ENCODE data around the gene NDUFA6.

Gene NDUFA6

DNA sequence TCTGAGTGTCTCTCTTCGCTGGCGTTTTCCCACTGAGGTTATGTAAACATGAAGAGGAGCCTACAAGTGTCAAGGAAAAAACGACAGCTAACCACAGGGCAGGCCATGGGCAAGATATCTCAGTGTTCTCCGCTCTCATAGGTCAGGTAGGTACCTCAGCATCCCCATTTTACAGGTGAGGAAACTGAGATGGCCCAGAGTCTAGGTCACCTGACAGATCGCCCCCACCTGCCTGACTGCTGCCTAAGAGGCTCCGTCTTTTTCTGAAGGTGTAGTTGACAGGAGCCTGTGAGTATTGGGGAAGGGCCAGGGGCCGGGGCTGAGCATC is 847 bp upstream of the NDUFA6 start:
- Histone ChIP-seq H3K79me2 (ENCODE audit: insufficient read depth, low read length) (peaks cover 25% of the 10 kb centered on the region), H2AFZ (ENCODE audit: low read length) (0 out of 2 replicates have a peak overlapping the region, but pooled peaks have one; percentile 50), H3K4me2 (ENCODE audit: low read length) (peak overlapping the region; percentile 81), H3K9me2 (ENCODE audit: low read depth, low read length) (no peaks in the 10 kb centered on the region), H3K9ac (ENCODE audit: low read length) (peak overlapping the region; percentile 76), H4K20me1 (ENCODE audit: insufficient read depth, low read length) (no peaks in the 10 kb centered on the region), H3K9me3 (ENCODE audit: low read length) (peaks cover 5% of the 10 kb centered on the region; the same call in 1 of the 2 replicates), H3F3A (ENCODE audit: insufficient read depth, low read length) (no peaks in the 10 kb centered on the region), H3K4me3 (ENCODE audit: low read depth, low read length, poor library complexity, severe bottlenecking) (peak overlapping the region; percentile 90), H3K36me3 (ENCODE audit: insufficient read depth, low read length) (peaks cover 22% of the 10 kb centered on the region), H3K27me3 (ENCODE audit: insufficient read depth, low read length) (no peaks in the 10 kb centered on the region), H3K4me1 (ENCODE audit: insufficient read depth, low read length, severe bottlenecking) (peaks cover 22% of the 10 kb centered on the region), H3K27ac (ENCODE audit: low read depth, low read length, poor library complexity, severe bottlenecking) (peak overlapping the region; percentile 35)
- TF ChIP-seq EZH2 (IDR thresholded peaks at IDR 0.05; ENCODE audit: borderline replicate concordance, low read length) (no peak), CTCF (IDR thresholded peaks at IDR 0.05; ENCODE audit: low read length) (no peak)

DNA sequence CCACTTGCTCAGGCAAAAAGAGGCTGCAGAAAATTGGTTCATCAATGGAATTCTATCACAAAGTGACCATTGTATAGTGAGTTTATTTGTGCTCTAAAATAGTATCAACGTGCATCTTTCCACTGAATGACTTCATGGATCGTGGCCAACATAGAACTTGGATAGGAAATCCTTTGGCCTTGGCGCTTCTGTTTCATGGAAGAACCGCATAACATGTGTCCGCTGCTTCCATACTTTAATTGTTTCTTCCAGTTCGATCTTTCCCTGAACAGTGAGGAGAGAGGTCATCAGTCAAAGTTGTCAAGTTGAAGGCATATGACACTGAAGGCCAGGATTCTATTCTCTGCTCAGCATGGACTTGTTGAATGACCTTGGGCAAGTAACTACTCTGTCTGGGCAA is 4.5 kb downstream of the NDUFA6 start:
- Histone ChIP-seq H3K4me3 (ENCODE audit: low read depth, low read length, poor library complexity, severe bottlenecking) (no peak overlapping the region), H4K20me1 (ENCODE audit: insufficient read depth, low read length) (no peaks in the 10 kb centered on the region), H3K79me2 (ENCODE audit: insufficient read depth, low read length) (peaks cover 26% of the 10 kb centered on the region), H3K4me1 (ENCODE audit: insufficient read depth, low read length, severe bottlenecking) (peaks cover 13% of the 10 kb centered on the region), H3K9me3 (ENCODE audit: low read length) (peaks cover 5% of the 10 kb centered on the region; the same call in 1 of the 2 replicates), H3K36me3 (ENCODE audit: insufficient read depth, low read length) (peaks cover 71% of the 10 kb centered on the region), H3K4me2 (ENCODE audit: low read length) (no peak overlapping the region), H3F3A (ENCODE audit: insufficient read depth, low read length) (no peaks in the 10 kb centered on the region), H3K27me3 (ENCODE audit: insufficient read depth, low read length) (no peaks in the 10 kb centered on the region), H2AFZ (ENCODE audit: low read length) (no peak overlapping the region), H3K9ac (ENCODE audit: low read length) (no peak overlapping the region), H3K9me2 (ENCODE audit: low read depth, low read length) (no peaks in the 10 kb centered on the region), H3K27ac (ENCODE audit: low read depth, low read length, poor library complexity, severe bottlenecking) (no peak overlapping the region)
- TF ChIP-seq CTCF (IDR thresholded peaks at IDR 0.05; ENCODE audit: low read length) (no peak), EZH2 (IDR thresholded peaks at IDR 0.05; ENCODE audit: borderline replicate concordance, low read length) (no peak)

DNA sequence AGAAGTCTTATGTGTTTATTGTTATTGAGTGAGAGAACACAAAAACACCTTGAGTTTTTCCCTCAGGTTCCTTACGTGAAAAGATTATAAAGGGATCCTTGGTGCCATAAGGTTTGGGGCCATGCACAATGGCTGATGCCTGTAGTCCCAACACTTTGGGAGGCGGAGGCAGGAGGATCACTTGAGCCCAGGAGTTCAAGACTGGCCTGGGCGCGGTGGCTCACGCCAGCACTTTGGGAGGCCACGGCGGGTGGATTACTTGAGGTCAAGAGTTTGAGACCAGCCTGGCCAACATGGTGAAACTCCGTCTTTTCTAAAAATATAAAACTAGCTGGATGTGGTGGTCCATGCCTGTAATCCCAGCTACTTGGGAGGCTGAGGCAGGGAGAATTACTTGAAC is 5.7 kb downstream of the NDUFA6 start:
- TF ChIP-seq EZH2 (IDR thresholded peaks at IDR 0.05; ENCODE audit: borderline replicate concordance, low read length) (no peak), CTCF (IDR thresholded peaks at IDR 0.05; ENCODE audit: low read length) (no peak)
- H3K36me3 ChIP-seq (ENCODE audit: insufficient read depth, low read length), result peaks cover 71% of the 10 kb centered on the region
- no peaks in the 10 kb centered on the region for H4K20me1 ChIP-seq (ENCODE audit: insufficient read depth, low read length)
- H3K9me3 ChIP-seq (ENCODE audit: low read length), result peaks cover 5% of the 10 kb centered on the region; the same call in 1 of the 2 replicates
- H3K79me2 ChIP-seq (ENCODE audit: insufficient read depth, low read length), result peaks cover 36% of the 10 kb centered on the region
- H3K4me2 ChIP-seq (ENCODE audit: low read length), result no peak overlapping the region
- peaks cover 19% of the 10 kb centered on the region for H3K4me1 ChIP-seq (ENCODE audit: insufficient read depth, low read length, severe bottlenecking)
- H3K9ac ChIP-seq (ENCODE audit: low read length), result no peak overlapping the region
- H3K4me3 ChIP-seq (ENCODE audit: low read depth, low read length, poor library complexity, severe bottlenecking), result no peak overlapping the region
- no peaks in the 10 kb centered on the region for H3F3A ChIP-seq (ENCODE audit: insufficient read depth, low read length)
- H3K27me3 ChIP-seq (ENCODE audit: insufficient read depth, low read length), result no peaks in the 10 kb centered on the region
- no peak overlapping the region for H2AFZ ChIP-seq (ENCODE audit: low read length)
- no peak overlapping the region for H3K27ac ChIP-seq (ENCODE audit: low read depth, low read length, poor library complexity, severe bottlenecking)
- H3K9me2 ChIP-seq (ENCODE audit: low read depth, low read length), result no peaks in the 10 kb centered on the region

Measured in OCI-LY1 (cell line).